ENCODE results near the gene SEC16A.

Gene SEC16A

DNA sequence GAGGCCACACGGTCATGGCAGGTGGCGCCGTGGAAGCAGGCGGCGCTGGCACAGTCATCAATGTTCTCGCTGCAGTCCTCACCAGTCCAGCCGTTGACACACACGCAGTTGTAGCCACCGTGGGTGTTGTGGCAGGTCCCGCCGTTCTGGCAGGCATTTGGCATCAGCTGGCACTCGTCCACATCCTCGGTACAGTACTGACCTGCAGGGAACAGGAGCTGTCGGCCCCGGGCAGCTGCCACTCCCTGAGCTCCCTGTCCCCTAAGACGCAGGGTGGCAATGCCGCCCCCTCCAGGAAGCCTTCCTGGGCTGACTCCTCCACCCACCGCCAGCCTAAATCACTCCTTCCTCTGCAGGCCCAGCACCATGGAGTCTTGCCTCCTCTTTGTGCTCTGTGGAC is 35.8 kb upstream of the SEC16A start:
- no peak for ATAC-seq (ENCODE audit: low read depth)
- TF ChIP-seq, protein P1, sequence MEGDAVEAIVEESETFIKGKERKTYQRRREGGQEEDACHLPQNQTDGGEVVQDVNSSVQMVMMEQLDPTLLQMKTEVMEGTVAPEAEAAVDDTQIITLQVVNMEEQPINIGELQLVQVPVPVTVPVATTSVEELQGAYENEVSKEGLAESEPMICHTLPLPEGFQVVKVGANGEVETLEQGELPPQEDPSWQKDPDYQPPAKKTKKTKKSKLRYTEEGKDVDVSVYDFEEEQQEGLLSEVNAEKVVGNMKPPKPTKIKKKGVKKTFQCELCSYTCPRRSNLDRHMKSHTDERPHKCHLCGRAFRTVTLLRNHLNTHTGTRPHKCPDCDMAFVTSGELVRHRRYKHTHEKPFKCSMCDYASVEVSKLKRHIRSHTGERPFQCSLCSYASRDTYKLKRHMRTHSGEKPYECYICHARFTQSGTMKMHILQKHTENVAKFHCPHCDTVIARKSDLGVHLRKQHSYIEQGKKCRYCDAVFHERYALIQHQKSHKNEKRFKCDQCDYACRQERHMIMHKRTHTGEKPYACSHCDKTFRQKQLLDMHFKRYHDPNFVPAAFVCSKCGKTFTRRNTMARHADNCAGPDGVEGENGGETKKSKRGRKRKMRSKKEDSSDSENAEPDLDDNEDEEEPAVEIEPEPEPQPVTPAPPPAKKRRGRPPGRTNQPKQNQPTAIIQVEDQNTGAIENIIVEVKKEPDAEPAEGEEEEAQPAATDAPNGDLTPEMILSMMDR (IDR thresholded peaks at IDR 0.05; ENCODE audit: poor library complexity, severe bottlenecking): no peak
- H3K9me3 ChIP-seq (ENCODE audit: severe bottlenecking): no peaks in the 10 kb centered on the region
- H3K27ac ChIP-seq (ENCODE audit: poor library complexity, severe bottlenecking): no peak overlapping the region
- H3K4me3 ChIP-seq (ENCODE audit: severe bottlenecking): no peak overlapping the region
- DNase-seq (ENCODE audit: low spot score): no peak
- no peaks in the 10 kb centered on the region for H3K27me3 ChIP-seq (ENCODE audit: insufficient read depth, poor library complexity, severe bottlenecking)
- peaks cover 49% of the 10 kb centered on the region for H3K36me3 ChIP-seq (ENCODE audit: low read depth)
- no peaks in the 10 kb centered on the region for H3K4me1 ChIP-seq (ENCODE audit: insufficient read depth, poor library complexity, severe bottlenecking)

DNA sequence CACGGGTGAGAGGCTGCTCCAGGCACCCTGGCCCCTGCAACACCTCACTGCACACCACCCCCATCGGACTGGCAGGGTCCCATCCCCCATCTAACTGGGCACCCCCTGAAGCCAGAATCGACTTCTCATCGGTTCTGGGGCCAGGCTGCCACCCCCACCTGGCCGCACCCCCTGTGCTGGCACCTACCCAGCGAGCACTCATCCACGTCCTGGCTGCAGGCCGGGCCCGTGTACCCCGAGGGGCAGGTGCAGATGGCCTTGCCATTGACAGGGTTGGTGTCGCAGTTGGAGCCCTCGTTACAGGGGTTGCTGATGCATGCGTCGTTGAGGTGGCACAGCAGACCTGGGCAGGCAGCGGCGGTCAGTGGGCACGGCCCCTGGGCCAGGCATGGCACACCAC is 35.1 kb upstream of the SEC16A start:
- Histone ChIP-seq H3K27me3 (ENCODE audit: insufficient read depth, poor library complexity, severe bottlenecking) (no peaks in the 10 kb centered on the region), H3K9me3 (ENCODE audit: severe bottlenecking) (no peaks in the 10 kb centered on the region), H3K36me3 (ENCODE audit: low read depth) (peaks cover 54% of the 10 kb centered on the region), H3K27ac (ENCODE audit: poor library complexity, severe bottlenecking) (no peak overlapping the region), H3K4me3 (ENCODE audit: severe bottlenecking) (no peak overlapping the region), H3K4me1 (ENCODE audit: insufficient read depth, poor library complexity, severe bottlenecking) (no peaks in the 10 kb centered on the region)
- ATAC-seq (ENCODE audit: low read depth): no peak
- TF ChIP-seq, protein P1 (IDR thresholded peaks at IDR 0.05; ENCODE audit: poor library complexity, severe bottlenecking): no peak
- DNase-seq (ENCODE audit: low spot score): no peak

DNA sequence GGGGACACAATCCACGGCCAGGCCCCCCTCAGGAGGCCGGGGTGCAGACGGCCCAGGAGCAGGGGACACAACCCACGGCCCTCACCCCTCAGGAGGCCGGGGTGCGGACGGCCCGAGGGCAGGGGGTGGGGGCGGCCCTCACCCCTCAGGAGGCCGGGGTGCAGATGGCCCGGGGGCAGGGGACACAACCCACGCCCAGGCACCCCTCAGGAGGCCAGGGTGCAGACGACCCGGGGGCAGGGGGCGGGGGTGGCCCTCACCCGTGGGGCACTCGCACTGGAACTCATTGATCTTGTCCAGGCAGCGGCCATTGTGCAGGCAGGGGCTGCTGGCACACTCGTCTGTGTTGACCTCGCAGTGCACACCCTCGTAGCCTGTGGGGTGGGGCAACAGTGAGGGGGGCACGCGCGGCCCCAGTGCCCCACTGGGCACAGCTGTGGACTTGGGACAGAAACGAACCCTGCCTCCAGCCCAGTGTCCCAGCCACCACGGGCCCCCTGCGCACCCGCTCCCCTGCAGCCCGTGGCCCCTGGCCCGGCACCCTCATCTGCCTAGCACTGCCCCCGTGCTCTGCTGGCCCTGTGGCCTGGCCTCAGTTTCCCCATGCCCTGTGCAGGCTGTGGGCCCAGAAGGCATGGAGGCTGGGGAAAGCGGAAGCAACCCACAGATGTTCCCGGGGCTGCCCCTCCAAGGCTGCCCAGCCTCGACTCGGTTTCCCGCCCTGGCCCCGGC is 34.3 kb upstream of the SEC16A start:
- H3K9me3 ChIP-seq (ENCODE audit: severe bottlenecking): no peaks in the 10 kb centered on the region
- TF ChIP-seq, protein P1 (IDR thresholded peaks at IDR 0.05; ENCODE audit: poor library complexity, severe bottlenecking): no peak
- ATAC-seq (ENCODE audit: low read depth) (no peak), DNase-seq (ENCODE audit: low spot score) (no peak)
- no peaks in the 10 kb centered on the region for H3K27me3 ChIP-seq (ENCODE audit: insufficient read depth, poor library complexity, severe bottlenecking)
- H3K4me1 ChIP-seq (ENCODE audit: insufficient read depth, poor library complexity, severe bottlenecking): no peaks in the 10 kb centered on the region
- no peak overlapping the region for H3K4me3 ChIP-seq (ENCODE audit: severe bottlenecking)
- H3K36me3 ChIP-seq (ENCODE audit: low read depth): peaks cover 59% of the 10 kb centered on the region
- H3K27ac ChIP-seq (ENCODE audit: poor library complexity, severe bottlenecking): no peak overlapping the region

DNA sequence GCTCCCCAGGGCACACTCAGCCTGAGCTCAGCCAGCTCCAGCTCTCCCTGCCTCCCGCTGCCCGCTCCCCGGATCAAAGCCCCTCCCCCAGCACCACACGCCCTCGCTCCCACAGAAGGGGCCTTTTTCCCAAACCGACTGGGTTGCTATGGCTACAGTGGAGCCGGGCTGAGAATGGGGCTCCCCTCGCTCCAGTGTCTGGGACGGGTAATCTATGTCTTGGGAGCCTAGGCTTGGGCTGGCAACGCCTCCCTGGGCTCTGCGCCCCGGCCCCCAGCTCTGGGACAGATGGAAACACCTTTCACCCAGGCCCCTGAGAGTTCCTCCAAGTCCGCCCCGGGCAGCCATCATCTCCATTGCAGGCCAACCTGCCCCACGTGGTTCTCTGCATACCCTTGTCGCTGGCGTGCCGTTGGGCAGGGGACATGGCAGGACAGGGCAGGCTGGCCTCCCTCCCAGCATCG is 33.4 kb upstream of the SEC16A start:
- Histone ChIP-seq H3K27ac (ENCODE audit: poor library complexity, severe bottlenecking) (no peak overlapping the region), H3K4me1 (ENCODE audit: insufficient read depth, poor library complexity, severe bottlenecking) (no peaks in the 10 kb centered on the region), H3K36me3 (ENCODE audit: low read depth) (peaks cover 66% of the 10 kb centered on the region), H3K27me3 (ENCODE audit: insufficient read depth, poor library complexity, severe bottlenecking) (no peaks in the 10 kb centered on the region), H3K4me3 (ENCODE audit: severe bottlenecking) (no peak overlapping the region), H3K9me3 (ENCODE audit: severe bottlenecking) (no peaks in the 10 kb centered on the region)
- TF ChIP-seq, protein P1 (IDR thresholded peaks at IDR 0.05; ENCODE audit: poor library complexity, severe bottlenecking): no peak
- DNase-seq (ENCODE audit: low spot score) (no peak), ATAC-seq (ENCODE audit: low read depth) (no peak)

- Histone ChIP-seq H3K36me3 (ENCODE audit: low read depth) (peaks cover 74% of the 10 kb centered on the region), H3K27ac (ENCODE audit: poor library complexity, severe bottlenecking) (no peak overlapping the region)
- no peak for DNase-seq (ENCODE audit: low spot score)
These were observed 32.4 kb upstream of the SEC16A start for GRCh38 chr9:136515276-136515675.

More at GRCh38 chr9:136515276-136515675, 32.4 kb upstream of the SEC16A start:
- TF ChIP-seq, protein P1 (IDR thresholded peaks at IDR 0.05; ENCODE audit: poor library complexity, severe bottlenecking): no peak
- ATAC-seq (ENCODE audit: low read depth): no peak
- Histone ChIP-seq H3K27me3 (ENCODE audit: insufficient read depth, poor library complexity, severe bottlenecking) (no peaks in the 10 kb centered on the region), H3K9me3 (ENCODE audit: severe bottlenecking) (no peaks in the 10 kb centered on the region), H3K4me1 (ENCODE audit: insufficient read depth, poor library complexity, severe bottlenecking) (no peaks in the 10 kb centered on the region), H3K4me3 (ENCODE audit: severe bottlenecking) (no peak overlapping the region)

Measured in RWPE2 (cell line).